H54 (cell line): Measurements from ENCODE around the gene CCL11.

Source experiments
- DNase-seq: peaks from one replicate; pipeline ENCODE4 v3.0.0; 2011; ENCODE audit warnings: low spot score, mixed read lengths; ENCODE audit not compliant: insufficient read length
- FAIRE-seq: peaks from 3 replicates; lab custom pipeline; 2011; peaks lifted over from hg19 to GRCh38; lab: Jason Lieb, UNC
- POLR2A ChIP-seq: IDR thresholded peaks from 2 replicates; pipeline ENCODE4 v1.6.1; 2011; ENCODE audit warnings: low read depth, mild to moderate bottlenecking, low read length

CCL11 gene

DNA sequence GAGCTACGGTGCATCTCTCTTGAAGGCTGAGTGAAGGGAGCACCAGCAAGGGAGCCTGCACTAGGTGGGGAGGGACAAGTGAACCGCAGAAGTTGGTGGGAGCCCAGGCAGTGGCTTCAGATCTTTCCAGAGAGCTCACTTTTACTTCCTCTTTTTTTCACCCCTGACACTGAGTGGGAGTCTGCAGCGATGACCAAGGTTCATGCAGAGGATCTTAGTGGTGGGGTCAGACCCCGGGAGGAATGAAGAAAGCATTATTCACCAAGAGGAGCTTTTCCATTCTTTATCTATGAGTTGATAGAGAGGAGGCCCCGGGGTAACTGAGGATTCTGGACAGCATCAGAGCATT, 33.5 kb upstream of the CCL11 start:
- no peak for DNase-seq
- TF ChIP-seq POLR2A = no peak
- FAIRE-seq = no peak

DNA sequence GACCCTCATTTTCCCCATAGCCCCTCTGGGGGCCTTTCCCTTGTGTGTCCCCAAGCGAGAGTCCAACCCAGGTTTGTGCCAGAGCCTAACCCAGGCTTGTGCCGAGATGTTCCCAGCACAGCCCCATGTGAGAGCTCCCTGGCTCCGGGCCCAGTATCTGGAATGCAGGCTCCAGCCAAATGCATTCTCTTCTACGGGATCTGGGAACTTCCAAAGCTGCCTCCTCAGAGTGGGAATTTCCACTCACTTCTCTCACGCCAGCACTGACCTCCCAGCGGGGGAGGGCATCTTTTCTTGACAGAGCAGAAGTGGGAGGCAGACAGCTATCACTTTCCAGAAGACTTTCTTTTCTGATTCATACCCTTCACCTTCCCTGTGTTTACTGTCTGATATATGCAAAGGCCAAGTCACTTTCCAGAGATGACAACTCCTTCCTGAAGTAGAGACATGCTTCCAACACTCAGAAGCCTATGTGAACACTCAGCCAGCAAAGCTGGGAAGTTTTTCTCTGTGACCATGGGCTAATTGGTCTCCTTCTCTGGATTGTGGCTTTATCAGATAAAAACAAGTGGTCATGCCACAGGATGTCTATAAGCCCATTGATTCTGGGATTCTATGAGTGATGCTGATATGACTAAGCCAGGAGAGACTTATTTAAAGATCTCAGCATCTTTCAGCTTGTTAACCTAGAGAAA, 33.0 kb upstream of the CCL11 start:
- no peak for DNase-seq
- no peak for FAIRE-seq
- no peak for TF ChIP-seq POLR2A

DNA sequence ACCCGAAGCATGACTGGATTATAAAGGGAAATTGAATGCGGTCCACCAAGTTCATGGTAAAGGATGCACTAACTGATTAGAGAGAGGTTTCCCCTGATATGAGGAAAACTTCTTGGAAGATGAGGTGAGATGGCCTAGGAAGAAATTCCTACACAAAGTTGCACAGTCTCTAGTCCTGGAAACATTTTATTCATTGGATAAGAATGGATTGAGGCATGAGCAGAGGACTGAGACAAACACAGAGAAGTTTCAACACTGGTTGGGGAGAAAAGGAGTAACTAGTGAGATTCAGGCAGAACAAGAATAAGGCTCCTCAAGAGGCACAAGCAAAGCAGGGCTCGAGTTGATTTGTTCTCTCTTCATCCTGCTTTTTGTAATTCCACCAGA, 32.4 kb upstream of the CCL11 start:
- no peak for FAIRE-seq
- no peak for TF ChIP-seq POLR2A

DNA sequence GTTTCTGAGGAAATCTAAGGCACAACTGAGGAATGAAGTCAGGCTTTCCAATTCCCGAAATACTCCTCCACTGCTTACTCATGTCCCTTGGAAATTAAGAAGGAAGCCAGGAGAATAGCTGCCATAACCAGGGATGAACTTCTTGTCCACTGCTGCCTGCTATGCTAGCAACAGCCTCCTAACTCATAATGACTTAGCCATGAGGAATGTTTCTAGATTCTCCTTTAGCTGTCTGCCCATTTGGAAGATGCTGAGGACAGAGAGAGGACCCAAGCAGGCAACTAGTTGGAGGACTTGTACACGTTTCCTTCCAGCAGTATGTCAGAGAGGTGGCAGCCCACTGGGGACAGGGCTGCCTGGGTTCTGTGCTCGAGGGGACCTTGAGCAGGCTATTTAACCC, 31.4 kb upstream of the CCL11 start:
- DNase-seq = no peak
- FAIRE-seq = no peak
- TF ChIP-seq POLR2A = no peak

More for the DNA sequence above, 32.4 kb upstream of the CCL11 start:
- DNase-seq = no peak

DNA sequence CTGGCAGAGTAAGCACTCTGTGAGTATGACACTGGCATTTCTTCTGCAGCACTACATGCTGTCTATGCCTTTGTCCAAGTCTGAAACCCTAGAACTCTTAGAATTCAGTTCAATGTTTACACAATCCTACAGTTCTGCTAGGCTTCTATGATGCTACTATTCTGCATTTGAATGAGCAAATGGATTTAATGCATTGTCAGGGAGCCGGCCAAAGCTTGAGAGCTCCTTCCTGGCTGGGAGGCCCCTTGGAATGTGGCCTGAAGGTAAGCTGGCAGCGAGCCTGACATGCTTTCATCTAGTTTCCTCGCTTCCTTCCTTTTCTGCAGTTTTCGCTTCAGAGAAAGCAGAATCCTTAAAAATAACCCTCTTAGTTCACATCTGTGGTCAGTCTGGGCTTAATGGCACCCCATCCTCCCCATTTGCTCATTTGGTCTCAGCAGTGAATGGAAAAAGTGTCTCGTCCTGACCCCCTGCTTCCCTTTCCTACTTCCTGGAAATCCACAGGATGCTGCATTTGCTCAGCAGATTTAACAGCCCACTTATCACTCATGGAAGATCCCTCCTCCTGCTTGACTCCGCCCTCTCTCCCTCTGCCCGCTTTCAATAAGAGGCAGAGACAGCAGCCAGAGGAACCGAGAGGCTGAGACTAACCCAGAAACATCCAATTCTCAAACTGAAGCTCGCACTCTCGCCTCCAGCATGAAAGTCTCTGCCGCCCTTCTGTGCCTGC, 30.7 kb upstream of the CCL11 start, which contains the start of gene CCL2:
Gene CCL2 (plus strand): TSS at position 635 of the 730 bp plus-strand sequence. CDS start 65 bp downstream, at position 700.
- FAIRE-seq (no peak), DNase-seq (no peak)

DNA sequence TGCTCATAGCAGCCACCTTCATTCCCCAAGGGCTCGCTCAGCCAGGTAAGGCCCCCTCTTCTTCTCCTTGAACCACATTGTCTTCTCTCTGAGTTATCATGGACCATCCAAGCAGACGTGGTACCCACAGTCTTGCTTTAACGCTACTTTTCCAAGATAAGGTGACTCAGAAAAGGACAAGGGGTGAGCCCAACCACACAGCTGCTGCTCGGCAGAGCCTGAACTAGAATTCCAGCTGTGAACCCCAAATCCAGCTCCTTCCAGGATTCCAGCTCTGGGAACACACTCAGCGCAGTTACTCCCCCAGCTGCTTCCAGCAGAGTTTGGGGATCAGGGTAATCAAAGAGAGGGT, 30.2 kb upstream of the CCL11 start:
- DNase-seq (no peak), FAIRE-seq (no peak)
- no peak for TF ChIP-seq POLR2A

More for the DNA sequence above, 30.7 kb upstream of the CCL11 start, which contains the start of gene CCL2:
- TF ChIP-seq POLR2A = no peak; the same call in 1 of the 2 replicates

DNA sequence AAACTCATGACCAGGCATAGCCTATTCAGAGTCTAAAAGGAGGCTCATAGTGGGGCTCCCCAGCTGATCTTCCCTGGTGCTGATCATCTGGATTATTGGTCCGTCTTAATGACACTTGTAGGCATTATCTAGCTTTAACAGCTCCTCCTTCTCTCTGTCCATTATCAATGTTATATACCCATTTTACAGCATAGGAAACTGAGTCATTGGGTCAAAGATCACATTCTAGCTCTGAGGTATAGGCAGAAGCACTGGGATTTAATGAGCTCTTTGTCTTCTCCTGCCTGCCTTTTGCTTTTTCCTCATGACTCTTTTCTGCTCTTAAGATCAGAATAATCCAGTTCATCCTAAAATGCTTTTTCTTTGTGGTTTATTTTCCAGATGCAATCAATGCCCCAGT, 29.7 kb upstream of the CCL11 start:
- TF ChIP-seq POLR2A = no peak
- DNase-seq (no peak), FAIRE-seq (no peak)

DNA sequence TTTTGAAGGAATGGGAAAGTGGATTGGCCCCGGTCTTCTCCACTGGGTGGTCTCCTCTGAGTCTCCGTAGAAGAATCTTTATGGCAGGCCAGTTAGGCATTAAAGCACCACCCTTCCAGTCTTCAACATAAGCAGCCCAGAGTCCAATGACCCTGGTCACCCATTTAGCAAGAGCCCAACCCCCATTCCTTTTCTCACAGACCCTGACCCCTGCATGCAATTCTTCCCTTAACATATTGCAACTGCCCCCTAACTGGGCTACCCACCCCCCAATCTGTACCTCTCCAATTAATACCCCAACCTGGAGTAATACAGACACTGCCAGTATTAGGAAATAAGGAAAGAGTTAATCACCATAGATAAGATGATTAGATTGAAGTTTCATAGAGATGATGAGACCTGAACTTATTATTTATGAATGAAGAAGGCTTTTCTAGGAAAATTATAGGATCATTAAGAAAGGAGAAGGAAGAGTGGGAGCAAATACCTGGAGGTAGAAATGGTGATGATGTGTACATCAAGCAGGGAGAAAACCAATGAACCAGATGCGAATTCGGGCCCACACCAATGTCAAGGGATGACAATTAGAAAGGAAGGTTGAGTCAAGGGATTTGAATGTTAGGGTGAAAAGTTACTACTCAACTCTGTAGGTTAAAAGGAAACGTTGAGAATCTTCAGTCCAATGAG, 28.1 kb upstream of the CCL11 start:
- no peak for FAIRE-seq
- DNase-seq = no peak
- TF ChIP-seq POLR2A = no peak

DNA sequence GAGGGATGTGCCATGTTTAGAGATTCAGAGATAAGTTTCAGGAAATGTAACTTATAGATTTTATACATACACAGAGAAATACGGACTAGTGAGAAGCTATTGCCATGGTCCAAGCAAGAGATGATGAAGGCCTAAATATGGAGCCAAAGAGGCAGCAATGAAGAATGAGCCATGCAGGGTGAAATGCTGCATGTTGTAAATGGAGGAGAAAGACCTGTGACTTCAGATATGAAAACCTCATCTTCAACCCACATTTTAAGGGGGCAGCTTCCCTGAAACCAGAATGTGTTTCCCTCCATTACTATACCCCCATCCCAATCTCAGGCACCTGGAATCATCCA, 27.6 kb upstream of the CCL11 start:
- FAIRE-seq (no peak), DNase-seq (no peak)
- TF ChIP-seq POLR2A = no peak

DNA sequence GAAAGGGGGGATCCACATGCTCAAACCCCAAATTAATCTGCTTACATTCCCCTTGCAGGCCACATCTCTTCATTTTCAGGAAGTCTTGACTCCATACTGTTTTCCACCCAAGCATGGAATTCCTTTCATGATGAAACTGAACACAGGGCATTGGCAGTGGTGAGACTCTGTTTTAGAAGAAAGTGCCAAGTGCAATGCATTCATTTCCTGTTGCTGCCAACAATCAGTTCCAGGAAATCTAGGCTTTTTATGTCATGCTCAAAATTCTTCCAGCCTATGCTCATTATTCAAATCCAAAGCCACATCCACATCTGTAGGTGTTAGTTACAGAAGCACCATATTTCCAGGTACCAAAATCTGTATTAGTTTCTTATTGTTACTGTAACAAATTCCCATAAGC, 26.4 kb upstream of the CCL11 start:
- TF ChIP-seq POLR2A = no peak
- no peak for DNase-seq
- FAIRE-seq = no peak

DNA sequence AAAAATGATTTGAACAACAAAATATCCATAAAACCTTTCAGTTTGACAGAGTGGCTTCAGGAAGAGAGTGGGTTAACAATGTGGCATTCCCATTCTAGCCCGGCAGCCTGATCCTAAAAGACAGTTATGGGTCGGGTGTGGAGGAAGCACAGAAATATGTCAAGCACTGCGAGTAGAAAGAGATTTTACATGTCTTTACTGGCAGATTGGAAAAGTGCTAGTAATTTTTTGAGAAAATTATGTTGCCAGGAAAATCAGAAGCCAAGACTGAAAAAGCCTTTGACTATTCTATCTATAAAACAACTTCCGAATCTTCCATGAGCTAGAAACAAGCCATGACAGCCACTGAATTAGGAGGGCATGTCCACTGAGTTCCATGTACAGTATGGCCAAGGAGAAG, 24.7 kb upstream of the CCL11 start:
- DNase-seq = no peak
- no peak for TF ChIP-seq POLR2A
- FAIRE-seq = no peak

DNA sequence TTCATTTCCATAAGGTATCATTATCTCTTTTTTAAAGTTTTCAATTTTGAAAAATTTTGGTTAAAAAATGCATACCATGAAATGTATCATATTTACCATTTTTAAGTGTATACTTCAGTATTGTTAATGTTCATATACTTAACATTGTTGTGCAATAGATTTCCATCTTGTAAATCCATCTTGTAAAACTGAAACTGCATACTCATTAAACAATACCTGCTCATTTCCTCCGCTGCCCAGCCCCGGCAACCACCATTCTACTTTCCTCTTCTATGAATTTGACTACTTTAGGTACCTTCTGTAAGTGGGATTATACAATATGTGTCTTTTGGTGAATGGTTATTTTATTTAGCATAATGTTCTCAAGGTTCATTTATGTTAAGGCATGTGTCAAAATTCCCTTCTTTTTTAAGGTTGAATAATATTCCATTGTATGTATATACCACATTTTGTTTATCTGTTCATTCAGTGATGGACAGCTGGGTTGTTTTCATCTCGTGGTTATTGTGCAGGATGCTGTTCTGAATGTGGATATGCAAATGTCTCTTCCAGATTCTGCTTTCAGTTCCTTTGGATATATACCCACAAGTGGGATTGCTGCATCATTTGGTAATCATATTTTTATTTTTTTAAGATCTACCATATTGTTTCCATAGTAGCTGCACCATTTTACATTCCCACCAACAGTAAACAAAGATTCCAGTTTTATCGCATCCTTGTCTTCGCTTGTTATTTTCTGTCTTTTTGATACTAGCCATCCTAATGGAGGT, 23.8 kb upstream of the CCL11 start:
- DNase-seq = no peak
- no peak for FAIRE-seq
- no peak for TF ChIP-seq POLR2A

DNA sequence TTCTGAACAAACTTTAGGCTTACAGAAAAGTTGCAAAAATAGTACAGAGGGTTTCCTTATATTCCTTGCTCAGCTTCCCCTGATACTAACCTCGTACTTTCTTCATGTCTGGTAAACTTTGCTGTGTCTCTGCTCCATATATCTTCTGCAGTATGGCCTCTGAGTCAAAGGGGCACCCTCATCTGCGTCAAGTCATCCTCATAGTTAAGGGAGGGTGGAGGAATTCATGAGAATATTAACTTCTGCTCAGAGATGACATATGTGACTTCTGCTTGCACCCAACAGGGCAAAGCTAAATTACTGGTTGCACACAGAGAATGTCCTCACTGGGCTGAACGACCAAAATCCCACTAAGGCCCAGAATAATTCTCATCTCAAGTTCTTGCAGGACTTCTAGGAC, 19.8 kb upstream of the CCL11 start:
- FAIRE-seq (no peak), DNase-seq (no peak)
- TF ChIP-seq POLR2A = no peak

DNA sequence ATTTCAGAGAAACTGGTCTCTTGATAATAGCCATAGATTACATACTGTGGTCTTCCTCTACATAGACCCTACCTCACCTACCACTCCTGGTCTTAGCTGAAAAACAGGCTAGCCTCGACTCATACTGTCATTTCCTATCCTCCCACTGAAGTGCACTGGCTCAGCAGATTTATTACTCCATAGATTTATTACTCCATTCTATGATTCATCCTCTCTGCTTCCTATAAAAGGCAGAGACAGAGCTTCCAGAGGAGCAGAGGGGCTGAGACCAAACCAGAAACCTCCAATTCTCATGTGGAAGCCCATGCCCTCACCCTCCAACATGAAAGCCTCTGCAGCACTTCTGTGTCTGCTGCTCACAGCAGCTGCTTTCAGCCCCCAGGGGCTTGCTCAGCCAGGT, 15.6 kb upstream of the CCL11 start, which contains the start of gene CCL7:
Gene CCL7 (plus strand): TSS at position 253 of the 400 bp plus-strand sequence. CDS start 70 bp downstream, at position 323.
- FAIRE-seq = no peak

More for the DNA sequence above, 15.6 kb upstream of the CCL11 start, which contains the start of gene CCL7:
- DNase-seq = no peak
- no peak for TF ChIP-seq POLR2A
